GM19238 (cell line): Measurements from ENCODE around the gene KLF9.

ENCODE experiments used
- DNase-seq: peaks from one replicate; pipeline ENCODE4 v3.0.0; 2011; ENCODE audit warnings: low spot score; ENCODE audit not compliant: insufficient read length

Gene KLF9

GRCh38 chr9:70413799-70414775 lies at the start of gene KLF9:
Gene KLF9 (minus strand): TSS chr9:70414657. CDS start chr9:70413363, 1,294 bp downstream.
- peak; percentile 86 for DNase-seq

- DNase-seq = no peak
Measured at GRCh38 chr9:70463877-70464276, 49.4 kb upstream of the KLF9 start.

GRCh38 chr9:70462300-70462699 lies 47.8 kb upstream of the KLF9 start:
- no peak for DNase-seq

- DNase-seq = no peak
Measured at GRCh38 chr9:70457235-70457634, 42.8 kb upstream of the KLF9 start.

GRCh38 chr9:70455993-70456704 lies 41.7 kb upstream of the KLF9 start:
- no peak for DNase-seq

GRCh38 chr9:70452365-70452764 lies 37.9 kb upstream of the KLF9 start:
- no peak for DNase-seq

- DNase-seq = no peak
Measured at GRCh38 chr9:70451765-70452164, 37.3 kb upstream of the KLF9 start.

- no peak for DNase-seq
Measured at GRCh38 chr9:70450738-70451137, 36.3 kb upstream of the KLF9 start.

GRCh38 chr9:70449461-70449860 lies 35.0 kb upstream of the KLF9 start:
- no peak for DNase-seq

- no peak for DNase-seq
Measured at GRCh38 chr9:70448919-70449318, 34.5 kb upstream of the KLF9 start.

GRCh38 chr9:70444904-70445303 lies 30.4 kb upstream of the KLF9 start:
- no peak for DNase-seq

- no peak for DNase-seq
Measured at GRCh38 chr9:70442328-70442848, 27.9 kb upstream of the KLF9 start.

- no peak for DNase-seq
Measured at GRCh38 chr9:70441622-70442021, 27.2 kb upstream of the KLF9 start.

- DNase-seq = no peak
Measured at GRCh38 chr9:70439991-70440706, 25.7 kb upstream of the KLF9 start.

GRCh38 chr9:70438341-70438928 lies 24.0 kb upstream of the KLF9 start:
- no peak for DNase-seq

- DNase-seq = no peak
Measured at GRCh38 chr9:70435948-70436347, 21.5 kb upstream of the KLF9 start.

- no peak for DNase-seq
Measured at GRCh38 chr9:70429899-70430298, 15.4 kb upstream of the KLF9 start.

- no peak for DNase-seq
Measured at GRCh38 chr9:70428781-70429180, 14.3 kb upstream of the KLF9 start.

- DNase-seq = no peak
Measured at GRCh38 chr9:70427161-70427945, 12.9 kb upstream of the KLF9 start.

- DNase-seq = no peak
Measured at GRCh38 chr9:70425192-70425591, 10.7 kb upstream of the KLF9 start.
